GM12878 (cell line): Measurements from ENCODE around the gene SNRNP35. TPM values are rescaled to one million over a fixed set of nuclear protein-coding genes. Genes with fewer than 3 reads are reported as not detected.

Experiments used
- BHLHE40 ChIP-seq, 2 experiments: fragments of 450-650 bp in 1 of 2; IDR thresholded peaks; 2 replicates each; pipeline ENCODE4 v1.6.1; 2011 to 2017; ENCODE audit warnings: low read depth in 2 of 2, borderline replicate concordance in 1 of 2, improper control_type of control experiment in 1 of 2, low read length in 1 of 2, mild to moderate bottlenecking in 1 of 2
- CBFB ChIP-seq: IDR thresholded peaks from 2 replicates; pipeline ENCODE4 v1.6.1; 2016; ENCODE audit warnings: antibody characterized with exemption, low read depth
- CREB1 ChIP-seq: IDR thresholded peaks from 2 replicates; pipeline ENCODE4 v1.6.1; 2012; ENCODE audit warnings: low read depth, mild to moderate bottlenecking, inconsistent platforms
- GABPA ChIP-seq: IDR thresholded peaks from 2 replicates; pipeline ENCODE4 v1.6.1; 2014; ENCODE audit warnings: antibody characterized with exemption, low read depth, mild to moderate bottlenecking, inconsistent platforms
- GATAD2B ChIP-seq: fragments of 450-650 bp; conservative IDR thresholded peaks from 2 replicates; pipeline ENCODE4 v1.6.1; 2017; ENCODE audit warnings: low read depth, mild to moderate bottlenecking, moderate library complexity
- HCFC1 ChIP-seq: fragments of 150-350 bp; IDR thresholded peaks from 2 replicates; pipeline ENCODE4 v1.6.1; 2014; ENCODE audit warnings: low read length
- JUND ChIP-seq: IDR thresholded peaks from 2 replicates; pipeline ENCODE4 v1.6.1; 2012; ENCODE audit warnings: low read depth, mild to moderate bottlenecking, low read length, improper control_type of control experiment, moderate library complexity
- KAT2A ChIP-seq: conservative IDR thresholded peaks from 2 replicates; pipeline ENCODE4 v1.6.1; 2011; ENCODE audit warnings: low read depth, low read length; ENCODE audit not compliant: control insufficient read depth
- MTA3 ChIP-seq: IDR thresholded peaks from 2 replicates; pipeline ENCODE4 v1.6.1; 2012; ENCODE audit warnings: low read length, inconsistent platforms, borderline replicate concordance
- NFXL1 ChIP-seq: fragments of 450-650 bp; IDR thresholded peaks from 2 replicates; pipeline ENCODE4 v1.6.1; 2017; ENCODE audit warnings: antibody characterized with exemption, mild to moderate bottlenecking, borderline replicate concordance
- NR2F1 ChIP-seq: fragments of 450-650 bp; conservative IDR thresholded peaks from 2 replicates; pipeline ENCODE4 v1.6.1; 2017; ENCODE audit warnings: mild to moderate bottlenecking
- RAD51 ChIP-seq: fragments of 450-650 bp; IDR thresholded peaks from 2 replicates; pipeline ENCODE4 v1.6.1; 2016; ENCODE audit warnings: moderate library complexity, mild to moderate bottlenecking, inconsistent platforms
- RB1 ChIP-seq: fragments of 450-650 bp; formaldehyde crosslinking; IDR thresholded peaks from 2 replicates; pipeline ENCODE4 v1.6.1; 2017; ENCODE audit warnings: mild to moderate bottlenecking, borderline replicate concordance
- SIN3A ChIP-seq: IDR thresholded peaks from 2 replicates; pipeline ENCODE4 v1.6.1; 2012; ENCODE audit warnings: low read depth, low read length, improper control_type of control experiment
- SREBF2 ChIP-seq: IDR thresholded peaks from 2 replicates; pipeline ENCODE4 v1.6.1; 2012; ENCODE audit warnings: mild to moderate bottlenecking, low read length
- TAF1 ChIP-seq: IDR thresholded peaks from 2 replicates; pipeline ENCODE4 v1.6.1; 2011; ENCODE audit warnings: mild to moderate bottlenecking, low read depth, low read length, borderline replicate concordance
- ZBED1 ChIP-seq: IDR thresholded peaks from 2 replicates; pipeline ENCODE4 v1.6.1; 2016; ENCODE audit warnings: borderline replicate concordance
- polyA plus RNA-seq, 11 experiments: library from polyadenylated mRNA; depleted of rRNA in 4 of 11; unstranded in 6 of 11; stranded (reverse) in 5 of 11; fragments of >200 nt; fragmentation: Nextera tagmentation in 4 of 11; fragmentation: Illumina TruSeq in 1 of 11; extraction: Ambion mirVana in 4 of 11; extraction: Trizol in 1 of 11; gene quantifications; 1 replicate in 1 of 11; 2 replicates in 10 of 11; pipeline versions ENCODE4 v1.2.1 to v1.2.3, GENCODE V29; 2011 to 2016; ENCODE audit warnings: inconsistent platforms in 2 of 11, missing spikeins in 2 of 11, low read depth in 1 of 11
- total RNA-seq, 4 experiments: library from RNA; depleted of rRNA in 3 of 4; stranded (reverse); fragments of >200 nt in 3 of 4; fragmentation: Illumina TruSeq in 1 of 4; extraction: Trizol in 1 of 4; gene quantifications; 2 replicates each; pipeline versions ENCODE4 v1.2.1 to v1.2.3, GENCODE V29; 2013 to 2021
- TF ChIP-seq, protein P1 (sequence below): IDR thresholded peaks from 2 replicates; pipeline ENCODE4 v1.6.1; 2012; ENCODE audit warnings: improper control_type of control experiment, low read depth, low read length; ENCODE audit not compliant: insufficient replicate concordance
- TF ChIP-seq, protein P2 (sequence below): IDR thresholded peaks from 2 replicates; pipeline ENCODE4 v1.6.1; 2012; ENCODE audit warnings: low read depth, low read length, improper control_type of control experiment
- TF ChIP-seq, protein P3 (sequence below): IDR thresholded peaks from 2 replicates; pipeline ENCODE4 v1.6.1; 2011; ENCODE audit warnings: low read depth, low read length, improper control_type of control experiment, borderline replicate concordance
- TF ChIP-seq, protein P4 (sequence below): fragments of 450-650 bp; IDR thresholded peaks from 2 replicates; pipeline ENCODE4 v1.6.1; 2017; ENCODE audit warnings: mild to moderate bottlenecking, low read depth, inconsistent platforms; ENCODE audit not compliant: poor library complexity, severe bottlenecking

The SNRNP35 gene
- total and polyA plus RNA-seq, 10 of the 15 experiments (the other 5 are each of a cell fraction or from before 2014, with no cell fraction given), result 21.6 to 49.6 (median 29.0) TPM

DNA sequence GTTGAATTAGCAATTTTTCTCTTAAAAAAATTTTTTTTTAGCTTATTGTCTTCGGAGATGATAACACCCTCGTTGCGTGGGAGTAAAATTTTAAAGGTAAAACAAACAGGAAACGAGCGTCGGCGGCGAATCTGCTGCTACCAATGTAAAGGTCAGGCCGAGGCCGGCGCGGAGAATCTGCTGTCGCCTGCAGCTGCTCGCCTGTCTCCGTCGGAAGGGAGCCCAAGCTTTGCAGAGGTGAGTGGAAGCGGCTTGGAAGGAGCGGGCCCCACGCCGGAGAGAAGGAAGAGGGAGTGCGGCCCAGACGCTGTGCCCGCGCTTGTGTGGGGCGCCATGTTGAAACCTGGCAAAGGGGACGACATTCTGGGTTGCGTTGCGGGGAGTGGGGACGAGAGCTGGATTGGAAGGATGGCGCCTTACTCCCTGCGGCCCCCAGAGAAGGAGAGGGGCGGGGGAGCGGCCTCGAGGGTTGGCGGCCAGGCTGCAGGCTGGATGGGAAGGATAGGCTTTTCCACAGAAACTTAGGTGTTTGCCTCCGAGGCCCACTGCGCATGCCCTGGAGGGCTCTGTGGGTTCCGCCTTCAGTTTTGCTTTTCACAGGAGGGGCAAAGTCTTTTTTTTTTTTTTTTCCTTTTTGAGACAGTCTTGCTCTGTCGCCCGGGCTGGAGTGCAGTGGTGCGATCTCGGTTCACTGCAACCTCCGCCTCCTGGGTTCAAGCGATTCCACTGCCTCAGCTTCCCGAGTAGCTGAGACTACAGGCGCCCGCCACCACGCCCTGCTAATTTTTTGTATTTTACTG lies at the start of gene SNRNP35 (continued):
- TF ChIP-seq, protein P1, sequence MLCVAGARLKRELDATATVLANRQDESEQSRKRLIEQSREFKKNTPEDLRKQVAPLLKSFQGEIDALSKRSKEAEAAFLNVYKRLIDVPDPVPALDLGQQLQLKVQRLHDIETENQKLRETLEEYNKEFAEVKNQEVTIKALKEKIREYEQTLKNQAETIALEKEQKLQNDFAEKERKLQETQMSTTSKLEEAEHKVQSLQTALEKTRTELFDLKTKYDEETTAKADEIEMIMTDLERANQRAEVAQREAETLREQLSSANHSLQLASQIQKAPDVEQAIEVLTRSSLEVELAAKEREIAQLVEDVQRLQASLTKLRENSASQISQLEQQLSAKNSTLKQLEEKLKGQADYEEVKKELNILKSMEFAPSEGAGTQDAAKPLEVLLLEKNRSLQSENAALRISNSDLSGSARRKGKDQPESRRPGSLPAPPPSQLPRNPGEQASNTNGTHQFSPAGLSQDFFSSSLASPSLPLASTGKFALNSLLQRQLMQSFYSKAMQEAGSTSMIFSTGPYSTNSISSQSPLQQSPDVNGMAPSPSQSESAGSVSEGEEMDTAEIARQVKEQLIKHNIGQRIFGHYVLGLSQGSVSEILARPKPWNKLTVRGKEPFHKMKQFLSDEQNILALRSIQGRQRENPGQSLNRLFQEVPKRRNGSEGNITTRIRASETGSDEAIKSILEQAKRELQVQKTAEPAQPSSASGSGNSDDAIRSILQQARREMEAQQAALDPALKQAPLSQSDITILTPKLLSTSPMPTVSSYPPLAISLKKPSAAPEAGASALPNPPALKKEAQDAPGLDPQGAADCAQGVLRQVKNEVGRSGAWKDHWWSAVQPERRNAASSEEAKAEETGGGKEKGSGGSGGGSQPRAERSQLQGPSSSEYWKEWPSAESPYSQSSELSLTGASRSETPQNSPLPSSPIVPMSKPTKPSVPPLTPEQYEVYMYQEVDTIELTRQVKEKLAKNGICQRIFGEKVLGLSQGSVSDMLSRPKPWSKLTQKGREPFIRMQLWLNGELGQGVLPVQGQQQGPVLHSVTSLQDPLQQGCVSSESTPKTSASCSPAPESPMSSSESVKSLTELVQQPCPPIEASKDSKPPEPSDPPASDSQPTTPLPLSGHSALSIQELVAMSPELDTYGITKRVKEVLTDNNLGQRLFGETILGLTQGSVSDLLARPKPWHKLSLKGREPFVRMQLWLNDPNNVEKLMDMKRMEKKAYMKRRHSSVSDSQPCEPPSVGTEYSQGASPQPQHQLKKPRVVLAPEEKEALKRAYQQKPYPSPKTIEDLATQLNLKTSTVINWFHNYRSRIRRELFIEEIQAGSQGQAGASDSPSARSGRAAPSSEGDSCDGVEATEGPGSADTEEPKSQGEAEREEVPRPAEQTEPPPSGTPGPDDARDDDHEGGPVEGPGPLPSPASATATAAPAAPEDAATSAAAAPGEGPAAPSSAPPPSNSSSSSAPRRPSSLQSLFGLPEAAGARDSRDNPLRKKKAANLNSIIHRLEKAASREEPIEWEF, result no peak
- TF ChIP-seq ZBED1 (0 out of 2 replicates have a peak, but pooled peaks have one; percentile 25), SIN3A (no peak; the same call in 1 of the 2 replicates), SREBF2 (no peak), HCFC1 (peak; percentile 70), BHLHE40 (IDR thresholded peaks at IDR 0.05; ENCODE audit: borderline replicate concordance in 1 of 2, low read depth in 2 of 2, low read length in 1 of 2) (peak; percentile 26 to 37; a peak in 2 of 4 replicates), RB1 (peak; percentile 80; the same call in 1 of the 2 replicates), RAD51 (no peak), TAF1 (peak; percentile 84; the same call in 1 of the 2 replicates), MTA3 (no peak), GABPA (peak; percentile 75), CREB1 (peak; percentile 70; the same call in 1 of the 2 replicates), KAT2A (no peak), NR2F1 (peak; percentile 56), JUND (no peak), NFXL1 (no peak), GATAD2B (peak; percentile 54), CBFB (peak; percentile 71; the same call in 1 of the 2 replicates)
- TF ChIP-seq, protein P2, sequence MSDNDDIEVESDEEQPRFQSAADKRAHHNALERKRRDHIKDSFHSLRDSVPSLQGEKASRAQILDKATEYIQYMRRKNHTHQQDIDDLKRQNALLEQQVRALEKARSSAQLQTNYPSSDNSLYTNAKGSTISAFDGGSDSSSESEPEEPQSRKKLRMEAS, result peak; percentile 20; the same call in 1 of the 2 replicates
- TF ChIP-seq, protein P3, sequence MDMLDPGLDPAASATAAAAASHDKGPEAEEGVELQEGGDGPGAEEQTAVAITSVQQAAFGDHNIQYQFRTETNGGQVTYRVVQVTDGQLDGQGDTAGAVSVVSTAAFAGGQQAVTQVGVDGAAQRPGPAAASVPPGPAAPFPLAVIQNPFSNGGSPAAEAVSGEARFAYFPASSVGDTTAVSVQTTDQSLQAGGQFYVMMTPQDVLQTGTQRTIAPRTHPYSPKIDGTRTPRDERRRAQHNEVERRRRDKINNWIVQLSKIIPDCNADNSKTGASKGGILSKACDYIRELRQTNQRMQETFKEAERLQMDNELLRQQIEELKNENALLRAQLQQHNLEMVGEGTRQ, result no peak
- TF ChIP-seq, protein P4, sequence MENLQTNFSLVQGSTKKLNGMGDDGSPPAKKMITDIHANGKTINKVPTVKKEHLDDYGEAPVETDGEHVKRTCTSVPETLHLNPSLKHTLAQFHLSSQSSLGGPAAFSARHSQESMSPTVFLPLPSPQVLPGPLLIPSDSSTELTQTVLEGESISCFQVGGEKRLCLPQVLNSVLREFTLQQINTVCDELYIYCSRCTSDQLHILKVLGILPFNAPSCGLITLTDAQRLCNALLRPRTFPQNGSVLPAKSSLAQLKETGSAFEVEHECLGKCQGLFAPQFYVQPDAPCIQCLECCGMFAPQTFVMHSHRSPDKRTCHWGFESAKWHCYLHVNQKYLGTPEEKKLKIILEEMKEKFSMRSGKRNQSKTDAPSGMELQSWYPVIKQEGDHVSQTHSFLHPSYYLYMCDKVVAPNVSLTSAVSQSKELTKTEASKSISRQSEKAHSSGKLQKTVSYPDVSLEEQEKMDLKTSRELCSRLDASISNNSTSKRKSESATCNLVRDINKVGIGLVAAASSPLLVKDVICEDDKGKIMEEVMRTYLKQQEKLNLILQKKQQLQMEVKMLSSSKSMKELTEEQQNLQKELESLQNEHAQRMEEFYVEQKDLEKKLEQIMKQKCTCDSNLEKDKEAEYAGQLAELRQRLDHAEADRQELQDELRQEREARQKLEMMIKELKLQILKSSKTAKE, result peak; percentile 85
